Right hindlimb (tissue), 1 donor: ENCODE measurements around the gene PACSIN2.
"Not testable (repeated sequence)": the region's sequence is repeated elsewhere in the genome, so short reads cannot be mapped to it uniquely, and the experiment has no call there.

ENCODE experiments used
- DNase-seq: peaks from one replicate; pipeline ENCODE4 v3.0.0-alpha.2; 2018

PACSIN2 gene

GRCh38 chr22:42922374-42923191 lies 92.4 kb downstream of the PACSIN2 start:
- DNase-seq, result no peak

DNA sequence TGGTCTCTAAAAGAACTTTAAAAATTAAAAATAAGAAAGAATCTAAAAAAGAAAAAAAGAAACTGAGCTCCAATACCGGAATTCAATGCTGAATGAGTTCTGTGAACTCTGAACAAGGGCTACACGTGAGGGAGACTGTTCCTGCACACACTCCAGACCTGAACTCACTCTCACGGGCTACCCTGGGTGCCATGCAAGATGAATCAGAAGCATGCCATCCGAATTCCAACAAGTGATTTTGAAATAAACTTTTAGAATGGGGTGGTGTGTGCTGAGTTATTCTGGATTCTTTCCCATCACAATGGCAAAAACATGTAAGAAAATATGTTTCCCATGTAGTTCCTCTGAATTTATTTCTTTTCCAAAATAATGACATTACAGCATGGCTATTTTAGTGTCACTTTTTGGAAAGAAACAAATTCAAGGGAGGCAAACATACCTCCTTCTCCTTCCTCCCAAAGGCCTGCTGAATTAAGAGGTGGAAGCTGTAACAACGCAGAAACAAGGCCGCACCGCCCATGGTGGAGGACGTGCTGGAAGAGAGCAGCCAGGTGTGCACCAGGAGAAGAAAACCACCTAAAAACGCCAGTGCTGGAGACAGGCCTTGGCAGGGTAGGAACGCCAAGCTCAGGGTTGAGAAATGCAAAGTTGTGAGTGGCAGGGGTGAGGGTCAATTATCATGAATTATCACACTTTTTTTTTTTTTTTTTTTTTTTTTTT lies 94.7 kb downstream of the PACSIN2 start:
- DNase-seq, result no peak

DNA sequence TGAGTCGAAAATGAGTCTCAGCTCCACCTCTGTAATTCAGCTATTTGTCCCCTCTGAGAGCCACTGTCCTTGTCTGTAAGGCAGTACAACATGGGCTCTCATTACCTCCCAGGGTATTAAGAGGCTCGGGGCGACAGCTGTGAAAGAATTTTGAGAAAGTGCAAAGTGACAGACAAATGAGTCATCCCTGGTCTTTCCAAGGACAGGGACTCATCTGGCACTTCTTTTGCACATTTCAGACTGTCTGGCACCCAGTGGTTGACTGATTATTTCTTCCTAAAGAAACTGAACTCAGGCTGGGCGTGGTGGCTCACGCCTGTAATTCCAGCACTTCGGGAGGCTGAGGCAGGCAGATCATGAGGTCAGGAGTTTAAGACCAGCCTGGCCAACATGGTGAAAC lies 95.8 kb downstream of the PACSIN2 start:
- DNase-seq, result no peak

- no peak for DNase-seq
Observed at GRCh38 chr22:42918500-42918899, 96.4 kb downstream of the PACSIN2 start.

- not testable (repeated sequence) for DNase-seq
Observed at GRCh38 chr22:42917358-42917757, 97.6 kb downstream of the PACSIN2 start.

GRCh38 chr22:42915980-42916765 lies 98.8 kb downstream of the PACSIN2 start:
- DNase-seq, result no peak

GRCh38 chr22:42914511-42915076 lies 100.4 kb downstream of the PACSIN2 start:
- no peak for DNase-seq

- DNase-seq, result no peak
Observed at GRCh38 chr22:42913874-42914510, 101.0 kb downstream of the PACSIN2 start.

DNA sequence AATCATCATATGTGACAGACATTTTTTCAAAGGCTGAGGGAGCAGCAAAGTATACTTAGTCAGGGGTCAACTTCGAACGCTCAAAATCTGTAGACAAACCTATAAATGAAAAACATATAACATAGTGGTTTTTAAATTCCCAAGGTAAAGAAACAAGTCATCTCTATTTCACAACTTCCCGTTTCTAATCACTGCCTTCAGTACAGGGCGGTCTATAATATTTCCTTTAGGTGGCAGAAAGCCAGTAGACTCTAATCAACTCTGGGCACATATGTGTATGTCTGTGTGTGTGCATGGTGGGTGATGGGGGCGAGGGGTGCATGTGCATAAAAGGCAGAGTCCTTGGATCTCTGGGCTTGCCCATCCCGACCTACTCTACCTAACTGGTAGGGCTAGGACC lies 102.9 kb downstream of the PACSIN2 start:
- DNase-seq, result no peak

GRCh38 chr22:42910221-42910942 lies 104.6 kb downstream of the PACSIN2 start:
- DNase-seq, result peak; percentile 47

DNA sequence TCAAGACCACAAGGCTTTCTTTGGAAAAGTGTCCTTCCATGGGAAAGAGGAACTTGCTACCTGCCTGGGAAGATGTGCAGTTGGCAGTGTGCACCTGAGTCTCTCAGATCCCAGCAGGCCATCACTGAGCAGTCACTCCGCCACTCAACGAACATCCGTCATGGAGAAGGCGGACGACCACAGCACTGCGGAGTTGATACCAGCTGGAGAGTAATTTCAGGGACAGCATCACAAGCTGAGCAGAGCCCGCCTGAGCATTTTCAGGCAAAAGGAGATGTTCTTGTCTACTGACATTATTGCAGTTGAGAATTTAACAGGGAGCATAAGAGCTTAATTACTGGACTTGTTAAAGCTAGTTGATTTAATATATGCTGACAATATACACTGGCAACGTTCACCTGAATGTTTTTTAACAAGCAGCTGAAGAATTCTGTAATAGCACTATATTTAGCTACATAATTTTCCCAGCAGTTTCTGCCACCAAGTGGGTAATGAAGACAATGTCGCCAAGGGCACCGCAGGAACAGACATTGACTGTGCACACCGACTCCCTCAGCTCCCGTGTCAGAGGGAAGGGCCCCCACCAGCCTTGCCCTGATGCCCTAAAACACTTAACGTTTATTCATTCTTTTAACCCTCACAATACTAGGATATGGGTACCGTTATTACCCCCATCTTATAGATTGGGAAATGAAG lies 105.4 kb downstream of the PACSIN2 start:
- DNase-seq, result no peak

DNA sequence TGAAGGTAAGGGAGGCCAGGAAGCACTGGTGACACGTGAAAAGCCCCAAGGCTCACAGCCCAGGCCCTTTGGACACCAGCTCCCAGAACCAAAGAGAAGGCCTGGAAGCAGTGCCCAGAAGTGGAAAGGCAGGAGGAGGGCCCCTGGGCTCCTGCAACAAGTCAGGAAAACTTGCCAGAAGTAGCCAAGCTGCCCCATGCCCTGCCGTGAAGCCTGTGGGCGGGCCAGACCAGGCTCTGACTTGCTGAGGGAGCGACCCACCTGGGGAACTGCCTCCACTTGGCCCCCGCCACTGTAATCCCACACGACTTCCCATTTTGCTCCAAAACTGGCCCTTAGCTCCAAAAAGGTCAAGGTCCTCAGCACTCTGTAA lies 106.6 kb downstream of the PACSIN2 start:
- no peak for DNase-seq

- DNase-seq, result peak; percentile 69
Observed at GRCh38 chr22:42907404-42908373, 107.3 kb downstream of the PACSIN2 start.

DNA sequence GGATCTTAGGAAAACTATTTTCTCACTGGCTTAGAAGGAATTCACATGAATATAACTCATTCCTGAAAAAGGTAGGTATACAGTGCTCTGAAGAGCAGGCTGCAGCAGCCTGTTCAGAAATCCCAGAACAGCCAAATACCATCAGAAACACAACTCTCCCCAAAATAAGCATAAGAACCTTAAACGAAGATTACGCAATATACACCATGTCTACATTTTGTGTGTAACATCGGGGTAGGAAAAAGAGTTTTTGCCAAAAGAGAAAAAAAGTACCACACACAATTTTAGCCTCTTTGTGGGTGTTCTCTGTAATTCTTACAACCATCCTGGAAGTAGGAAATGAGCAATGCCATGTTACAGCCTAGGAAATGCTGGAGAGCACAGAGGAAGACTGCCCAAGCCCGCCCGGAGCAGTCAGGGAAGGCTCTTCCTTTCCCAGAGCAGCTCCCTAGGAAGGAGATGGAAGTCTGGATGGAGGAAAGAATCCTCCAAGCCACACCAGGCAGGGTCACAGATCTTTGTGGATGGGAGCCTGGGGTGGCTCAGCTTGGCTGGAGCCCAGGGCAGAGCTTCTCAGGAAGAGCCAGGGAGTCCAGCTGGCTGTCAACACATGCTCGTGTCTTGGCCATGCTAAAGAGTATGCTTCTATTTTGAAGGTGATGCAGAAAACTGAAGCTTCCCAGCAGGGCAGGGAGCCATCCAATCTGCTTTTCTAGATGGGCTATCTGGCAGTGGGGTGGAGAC lies 108.2 kb downstream of the PACSIN2 start:
- DNase-seq, result peak; percentile 70

GRCh38 chr22:42905702-42906183 lies 109.2 kb downstream of the PACSIN2 start:
- no peak for DNase-seq

- no peak for DNase-seq
Observed at GRCh38 chr22:42905217-42905616, 109.7 kb downstream of the PACSIN2 start.

DNA sequence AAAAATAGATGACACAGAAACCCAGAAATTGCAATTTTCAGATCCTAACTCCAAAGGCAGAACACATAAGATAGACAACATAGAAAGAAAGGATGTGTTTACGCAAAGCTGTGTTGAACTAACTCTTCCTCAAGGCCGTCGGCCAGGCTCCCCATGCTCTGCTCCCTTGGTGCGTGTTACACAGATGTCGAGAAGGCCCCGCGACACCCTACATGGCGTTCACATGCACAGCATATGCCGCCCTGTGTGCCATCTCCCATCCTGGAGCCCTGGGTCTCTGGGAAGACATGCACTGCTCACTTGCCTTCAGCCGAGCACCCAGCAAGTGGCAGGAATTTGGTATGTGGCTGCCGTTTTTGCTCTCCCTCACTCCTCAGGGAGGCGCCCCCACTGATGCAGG lies 110.9 kb downstream of the PACSIN2 start:
- no peak for DNase-seq

- peak; percentile 77 for DNase-seq
Observed at GRCh38 chr22:42902875-42903510, 112.0 kb downstream of the PACSIN2 start.
